ENCODE results near the gene ZNF100.

DNA sequence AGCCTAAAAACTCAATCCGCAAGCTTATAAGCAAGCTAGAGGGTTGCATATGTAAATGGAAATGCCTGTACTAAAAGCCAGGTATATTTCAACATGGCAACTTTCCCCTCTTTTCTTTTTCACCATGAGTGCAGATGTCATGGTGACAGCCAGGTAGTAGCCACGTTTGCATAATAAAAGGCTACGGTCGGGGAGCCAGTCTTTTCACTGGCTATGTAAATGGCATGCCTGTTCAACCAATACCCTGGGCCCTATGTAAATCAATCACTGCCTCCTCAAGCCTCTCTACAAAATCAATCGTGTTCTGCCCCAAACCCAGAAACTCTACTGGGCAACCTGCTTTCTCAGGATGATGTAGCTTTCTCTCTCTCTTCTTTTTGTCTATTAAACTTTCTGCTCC lies 87.4 kb downstream of the ZNF100 start:
- TF ChIP-seq EZH2 (IDR thresholded peaks at IDR 0.05) (no peak), POLR2AphosphoS5 (IDR thresholded peaks at IDR 0.05; ENCODE audit: borderline replicate concordance, low read depth, low read length) (no peak)

All from SK-N-MC (cell line).